Osteoblast (primary cell): ENCODE results near the gene RFC5. TPM values are rescaled to one million over a fixed set of nuclear protein-coding genes. Genes with fewer than 3 reads are reported as not detected.

Experiments used
- DNase-seq: peaks from one replicate; pipeline ENCODE4 v3.0.0; 2011; ENCODE audit warnings: low spot score, mixed read lengths; ENCODE audit not compliant: insufficient read length; ENCODE audit errors: missing footprints
- H2AFZ ChIP-seq: 2 replicates; pipeline ENCODE4 v1.6.0; 2011; ENCODE audit warnings: mild to moderate bottlenecking, low read length
- H3K27ac ChIP-seq: 2 replicates; pipeline ENCODE4 v1.5.1; 2011; ENCODE audit warnings: mild to moderate bottlenecking, low read depth, low read length, moderate library complexity
- H3K27me3 ChIP-seq: 2 replicates; pipeline ENCODE4 v1.6.0; 2012; ENCODE audit warnings: mild to moderate bottlenecking, control low read depth, inconsistent platforms, low read length, moderate library complexity; ENCODE audit not compliant: insufficient read depth
- H3K36me3 ChIP-seq: 2 replicates; pipeline ENCODE4 v1.5.1; 2011; ENCODE audit warnings: mild to moderate bottlenecking, low read length, control low read depth, moderate library complexity; ENCODE audit not compliant: insufficient read depth
- H3K4me1 ChIP-seq: 2 replicates; pipeline ENCODE4 v1.5.1; 2011; ENCODE audit warnings: mild to moderate bottlenecking, low read length, control low read depth, moderate library complexity; ENCODE audit not compliant: insufficient read depth
- H3K4me2 ChIP-seq: 2 replicates; pipeline ENCODE4 v1.6.0; 2011; ENCODE audit warnings: mild to moderate bottlenecking, low read length; ENCODE audit not compliant: insufficient read depth
- H3K4me3 ChIP-seq: fragments of 200-600 bp; sonication (generic); 3 replicates; pipeline ENCODE4 v1.5.1; 2012; ENCODE audit warnings: mild to moderate bottlenecking, low read length, inconsistent platforms; ENCODE audit not compliant: insufficient read depth
- H3K79me2 ChIP-seq: 2 replicates; pipeline ENCODE4 v1.6.0; 2012; ENCODE audit warnings: mild to moderate bottlenecking, low read length, control low read depth, inconsistent platforms; ENCODE audit not compliant: insufficient read depth
- H3K9me3 ChIP-seq: 2 replicates; pipeline ENCODE4 v1.5.1; 2011; ENCODE audit warnings: low read depth, low read length, control low read depth
- H4K20me1 ChIP-seq: 2 replicates; pipeline ENCODE4 v1.6.0; 2012; ENCODE audit warnings: mild to moderate bottlenecking, low read length, control low read depth; ENCODE audit not compliant: insufficient read depth
- CTCF ChIP-seq: IDR thresholded peaks from 2 replicates; pipeline ENCODE4 v1.5.1; 2011; ENCODE audit warnings: mild to moderate bottlenecking, low read depth, low read length, moderate library complexity; ENCODE audit errors: extremely low read depth
- total RNA-seq: library from RNA; depleted of rRNA; stranded (reverse); fragments of >200 nt; gene quantifications from 2 replicates; pipeline ENCODE4 v1.2.3, GENCODE V29; 2012

Gene RFC5
- total RNA-seq, 1 donor = 8.3 TPM

GRCh38 chr12:118044075-118044474, 27.6 kb downstream of the RFC5 start:
- no peak for DNase-seq
- TF ChIP-seq CTCF = no peak
- no peak overlapping the region for H3K27ac ChIP-seq
- no peaks in the 10 kb centered on the region for H3K4me1 ChIP-seq
- H3K27me3 ChIP-seq = no peaks in the 10 kb centered on the region
- peaks cover 85% of the 10 kb centered on the region for H3K79me2 ChIP-seq
- H2AFZ ChIP-seq = no peak overlapping the region
- no peaks in the 10 kb centered on the region for H3K9me3 ChIP-seq
- H3K4me3 ChIP-seq = no peak overlapping the region
- no peak overlapping the region for H3K4me2 ChIP-seq
- peaks cover 38% of the 10 kb centered on the region for H4K20me1 ChIP-seq
- peaks cover 61% of the 10 kb centered on the region for H3K36me3 ChIP-seq

DNA sequence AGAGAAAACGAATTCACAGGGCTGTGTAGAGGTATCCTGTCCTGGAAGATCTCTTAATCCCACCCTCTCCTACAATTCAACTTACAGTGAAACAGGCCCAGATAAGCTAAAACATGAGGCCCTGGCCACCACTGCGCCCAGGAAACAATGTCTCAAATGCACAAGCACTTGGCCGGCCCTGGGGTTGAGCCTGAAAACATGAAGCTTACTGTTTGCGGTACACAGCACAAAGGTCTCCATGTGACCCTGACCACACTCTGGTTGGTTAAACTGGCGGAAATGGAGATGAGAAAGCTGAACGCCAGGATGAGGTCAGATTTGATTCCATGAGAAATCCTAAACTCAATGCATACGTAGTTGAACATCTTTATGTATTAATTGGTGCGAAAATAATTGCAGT, 28.1 kb downstream of the RFC5 start:
- no peak for DNase-seq

DNA sequence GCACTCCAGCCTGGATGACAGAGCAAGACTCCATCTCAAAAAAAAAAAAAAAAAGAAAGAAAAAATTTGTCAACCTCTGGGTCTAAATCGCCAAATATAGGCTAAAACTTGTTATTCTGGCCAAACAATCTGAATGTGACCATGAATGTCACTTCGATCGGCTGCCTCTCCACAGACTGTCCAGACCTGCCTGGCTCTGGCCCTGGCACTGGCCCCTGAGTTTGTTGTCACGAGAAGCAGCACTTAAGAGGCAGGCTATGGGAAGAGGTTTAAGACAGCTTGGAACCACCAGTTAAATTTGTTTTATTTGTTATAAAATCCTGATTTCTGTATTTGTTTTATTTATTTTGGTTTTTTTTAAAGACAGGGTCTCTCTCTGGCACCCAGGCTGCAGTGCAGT, 29.9 kb downstream of the RFC5 start:
- H3K9me3 ChIP-seq = no peaks in the 10 kb centered on the region
- peaks cover 90% of the 10 kb centered on the region for H3K79me2 ChIP-seq
- peaks cover 2% of the 10 kb centered on the region for H3K4me1 ChIP-seq
- H3K4me3 ChIP-seq = no peak overlapping the region
- no peak for TF ChIP-seq CTCF
- H2AFZ ChIP-seq = no peak overlapping the region
- no peak overlapping the region for H3K27ac ChIP-seq
- DNase-seq = no peak
- H3K27me3 ChIP-seq = no peaks in the 10 kb centered on the region
- H3K4me2 ChIP-seq = no peak overlapping the region
- H3K36me3 ChIP-seq = peaks cover 66% of the 10 kb centered on the region
- peaks cover 45% of the 10 kb centered on the region for H4K20me1 ChIP-seq

More for the DNA sequence above, 28.1 kb downstream of the RFC5 start:
- Histone ChIP-seq H3K27me3 (no peaks in the 10 kb centered on the region), H4K20me1 (peaks cover 38% of the 10 kb centered on the region), H3K36me3 (peaks cover 61% of the 10 kb centered on the region), H3K4me2 (no peak overlapping the region), H2AFZ (no peak overlapping the region), H3K4me1 (no peaks in the 10 kb centered on the region), H3K27ac (no peak overlapping the region), H3K9me3 (no peaks in the 10 kb centered on the region), H3K4me3 (no peak overlapping the region), H3K79me2 (peaks cover 88% of the 10 kb centered on the region)
- TF ChIP-seq CTCF = no peak

DNA sequence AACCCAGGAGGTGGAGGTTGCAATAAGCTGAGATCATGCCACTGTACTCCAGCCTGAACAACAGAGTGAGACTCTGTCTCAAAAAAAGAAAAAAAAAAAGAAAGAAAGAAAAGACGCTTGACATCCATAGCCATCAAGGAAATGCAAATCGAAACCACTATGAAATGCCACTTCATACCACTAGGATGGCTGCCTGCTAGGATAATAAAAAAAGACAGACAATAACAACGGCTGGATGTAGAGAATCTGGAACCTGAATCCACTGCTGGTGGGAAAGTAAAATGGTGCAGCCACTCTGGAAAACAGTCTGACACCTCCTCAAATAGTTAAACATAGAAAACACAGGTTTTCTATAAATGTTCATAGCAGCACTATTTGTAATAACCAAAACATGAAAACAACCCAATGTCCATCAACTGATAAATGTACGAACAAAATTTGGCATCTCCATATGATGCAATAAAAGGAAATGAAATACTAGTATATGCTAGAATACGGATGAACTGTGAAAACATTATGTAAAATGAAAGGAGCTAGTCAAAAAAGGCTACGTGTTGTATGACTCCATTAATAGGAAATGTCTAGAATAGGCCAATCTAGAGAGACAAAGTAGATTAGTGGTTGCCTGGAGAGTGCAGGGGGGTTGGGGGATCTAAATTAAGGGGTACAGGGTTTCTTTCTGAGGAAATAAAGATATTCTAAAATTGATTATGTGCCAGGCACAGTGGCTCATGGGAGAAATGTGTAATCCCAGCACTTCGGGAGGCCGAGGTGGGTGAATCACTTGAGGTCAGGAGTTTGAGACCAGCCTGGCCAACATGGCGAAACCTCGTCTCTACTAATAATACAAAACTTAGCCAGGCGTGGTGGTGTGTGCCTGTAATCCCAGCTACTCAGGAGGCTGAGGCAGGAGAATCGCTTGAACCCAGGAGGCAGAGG, 34.7 kb downstream of the RFC5 start:
- Histone ChIP-seq H3K27me3 (no peaks in the 10 kb centered on the region), H3K4me2 (no peak overlapping the region), H3K36me3 (peaks cover 45% of the 10 kb centered on the region), H2AFZ (no peak overlapping the region), H3K4me3 (no peak overlapping the region), H3K9me3 (no peaks in the 10 kb centered on the region), H3K27ac (peak overlapping the region; percentile 85), H3K79me2 (peaks cover 80% of the 10 kb centered on the region), H3K4me1 (peaks cover 35% of the 10 kb centered on the region), H4K20me1 (peaks cover 30% of the 10 kb centered on the region)
- peak; percentile 6 for TF ChIP-seq CTCF
- DNase-seq = no peak
